ENCODE results near the gene THSD8.
A peak's percentile ranks its signal among the peaks of the same experiment; 100 is the strongest.

The THSD8 gene

GRCh38 chr19:12784394-12784870 is 17.4 kb upstream of the THSD8 start:
- H3K4me3 ChIP-seq (ENCODE audit: low read length) = no peak overlapping the region
- H3K4me1 ChIP-seq (ENCODE audit: insufficient read depth, low read length) = peaks cover 58% of the 10 kb centered on the region
- H3K27me3 ChIP-seq (ENCODE audit: insufficient read depth, low read length) = no peaks in the 10 kb centered on the region
- H2AFZ ChIP-seq (ENCODE audit: low read depth, low read length) = no peak overlapping the region
- H3K36me3 ChIP-seq (ENCODE audit: insufficient read depth, low read length) = no peaks in the 10 kb centered on the region
- no peaks in the 10 kb centered on the region for H3K9me3 ChIP-seq (ENCODE audit: low read length)

- Histone ChIP-seq H3K36me3 (ENCODE audit: insufficient read depth, low read length) (no peaks in the 10 kb centered on the region), H3K4me1 (ENCODE audit: insufficient read depth, low read length) (peaks cover 57% of the 10 kb centered on the region), H3K9me3 (ENCODE audit: low read length) (no peaks in the 10 kb centered on the region), H2AFZ (ENCODE audit: low read depth, low read length) (no peak overlapping the region), H3K4me3 (ENCODE audit: low read length) (no peak overlapping the region), H3K27me3 (ENCODE audit: insufficient read depth, low read length) (no peaks in the 10 kb centered on the region)
These were observed 16.9 kb upstream of the THSD8 start for GRCh38 chr19:12784871-12785430.

- Histone ChIP-seq H3K4me3 (ENCODE audit: low read length) (no peak overlapping the region), H3K27me3 (ENCODE audit: insufficient read depth, low read length) (no peaks in the 10 kb centered on the region), H3K9me3 (ENCODE audit: low read length) (no peaks in the 10 kb centered on the region), H3K4me1 (ENCODE audit: insufficient read depth, low read length) (peaks cover 62% of the 10 kb centered on the region), H2AFZ (ENCODE audit: low read depth, low read length) (no peak overlapping the region), H3K36me3 (ENCODE audit: insufficient read depth, low read length) (no peaks in the 10 kb centered on the region)
These were observed 16.3 kb upstream of the THSD8 start for GRCh38 chr19:12785431-12786031.

GRCh38 chr19:12786141-12786870 is 15.6 kb upstream of the THSD8 start:
- no peaks in the 10 kb centered on the region for H3K9me3 ChIP-seq (ENCODE audit: low read length)
- peaks cover 68% of the 10 kb centered on the region for H3K4me1 ChIP-seq (ENCODE audit: insufficient read depth, low read length)
- no peak overlapping the region for H2AFZ ChIP-seq (ENCODE audit: low read depth, low read length)
- H3K27me3 ChIP-seq (ENCODE audit: insufficient read depth, low read length) = no peaks in the 10 kb centered on the region
- no peak overlapping the region for H3K4me3 ChIP-seq (ENCODE audit: low read length)
- no peaks in the 10 kb centered on the region for H3K36me3 ChIP-seq (ENCODE audit: insufficient read depth, low read length)

- Histone ChIP-seq H3K4me1 (ENCODE audit: insufficient read depth, low read length) (peaks cover 68% of the 10 kb centered on the region), H2AFZ (ENCODE audit: low read depth, low read length) (no peak overlapping the region), H3K27me3 (ENCODE audit: insufficient read depth, low read length) (no peaks in the 10 kb centered on the region), H3K36me3 (ENCODE audit: insufficient read depth, low read length) (no peaks in the 10 kb centered on the region), H3K4me3 (ENCODE audit: low read length) (no peak overlapping the region), H3K9me3 (ENCODE audit: low read length) (no peaks in the 10 kb centered on the region)
These were observed 14.9 kb upstream of the THSD8 start for GRCh38 chr19:12786952-12787351.

- H3K27me3 ChIP-seq (ENCODE audit: insufficient read depth, low read length) = no peaks in the 10 kb centered on the region
- H3K9me3 ChIP-seq (ENCODE audit: low read length) = no peaks in the 10 kb centered on the region
- no peak overlapping the region for H3K4me3 ChIP-seq (ENCODE audit: low read length)
- no peak overlapping the region for H2AFZ ChIP-seq (ENCODE audit: low read depth, low read length)
- peaks cover 63% of the 10 kb centered on the region for H3K4me1 ChIP-seq (ENCODE audit: insufficient read depth, low read length)
- H3K36me3 ChIP-seq (ENCODE audit: insufficient read depth, low read length) = no peaks in the 10 kb centered on the region
These were observed 14.4 kb upstream of the THSD8 start for GRCh38 chr19:12787458-12787857.

GRCh38 chr19:12788042-12788681 is 13.7 kb upstream of the THSD8 start:
- Histone ChIP-seq H3K4me3 (ENCODE audit: low read length) (no peak overlapping the region), H3K9me3 (ENCODE audit: low read length) (no peaks in the 10 kb centered on the region), H3K36me3 (ENCODE audit: insufficient read depth, low read length) (no peaks in the 10 kb centered on the region), H3K27me3 (ENCODE audit: insufficient read depth, low read length) (no peaks in the 10 kb centered on the region), H2AFZ (ENCODE audit: low read depth, low read length) (no peak overlapping the region), H3K4me1 (ENCODE audit: insufficient read depth, low read length) (peaks cover 59% of the 10 kb centered on the region)

DNA sequence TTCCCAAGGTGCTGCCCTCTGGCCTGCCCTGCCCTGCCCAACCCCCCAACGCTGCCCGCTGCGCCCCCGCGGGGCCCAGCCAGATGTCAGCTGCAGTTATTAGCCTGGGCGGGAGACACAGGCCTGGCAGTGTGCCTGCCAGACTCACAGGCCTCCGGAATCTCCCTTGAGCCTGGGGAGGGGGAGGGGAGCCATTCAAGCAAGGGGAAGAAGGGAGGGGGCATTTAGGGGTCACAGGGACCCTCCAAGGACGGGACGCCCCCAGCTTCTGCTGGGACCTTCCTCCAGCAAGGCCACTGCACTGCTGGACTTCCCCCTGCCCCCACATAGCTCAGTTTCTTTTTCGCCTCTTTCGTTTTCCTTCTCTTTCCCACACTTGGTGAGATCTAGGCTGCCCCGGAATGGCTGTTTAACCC is 13.2 kb upstream of the THSD8 start:
- no peak overlapping the region for H2AFZ ChIP-seq (ENCODE audit: low read depth, low read length)
- no peaks in the 10 kb centered on the region for H3K36me3 ChIP-seq (ENCODE audit: insufficient read depth, low read length)
- H3K9me3 ChIP-seq (ENCODE audit: low read length) = no peaks in the 10 kb centered on the region
- peaks cover 56% of the 10 kb centered on the region for H3K4me1 ChIP-seq (ENCODE audit: insufficient read depth, low read length)
- H3K27me3 ChIP-seq (ENCODE audit: insufficient read depth, low read length) = no peaks in the 10 kb centered on the region
- H3K4me3 ChIP-seq (ENCODE audit: low read length) = peak overlapping the region; percentile 29

GRCh38 chr19:12789098-12789903 is 12.6 kb upstream of the THSD8 start:
- Histone ChIP-seq H2AFZ (ENCODE audit: low read depth, low read length) (no peak overlapping the region), H3K4me3 (ENCODE audit: low read length) (peak overlapping the region; percentile 29), H3K9me3 (ENCODE audit: low read length) (no peaks in the 10 kb centered on the region), H3K4me1 (ENCODE audit: insufficient read depth, low read length) (peaks cover 54% of the 10 kb centered on the region), H3K36me3 (ENCODE audit: insufficient read depth, low read length) (no peaks in the 10 kb centered on the region), H3K27me3 (ENCODE audit: insufficient read depth, low read length) (no peaks in the 10 kb centered on the region)

DNA sequence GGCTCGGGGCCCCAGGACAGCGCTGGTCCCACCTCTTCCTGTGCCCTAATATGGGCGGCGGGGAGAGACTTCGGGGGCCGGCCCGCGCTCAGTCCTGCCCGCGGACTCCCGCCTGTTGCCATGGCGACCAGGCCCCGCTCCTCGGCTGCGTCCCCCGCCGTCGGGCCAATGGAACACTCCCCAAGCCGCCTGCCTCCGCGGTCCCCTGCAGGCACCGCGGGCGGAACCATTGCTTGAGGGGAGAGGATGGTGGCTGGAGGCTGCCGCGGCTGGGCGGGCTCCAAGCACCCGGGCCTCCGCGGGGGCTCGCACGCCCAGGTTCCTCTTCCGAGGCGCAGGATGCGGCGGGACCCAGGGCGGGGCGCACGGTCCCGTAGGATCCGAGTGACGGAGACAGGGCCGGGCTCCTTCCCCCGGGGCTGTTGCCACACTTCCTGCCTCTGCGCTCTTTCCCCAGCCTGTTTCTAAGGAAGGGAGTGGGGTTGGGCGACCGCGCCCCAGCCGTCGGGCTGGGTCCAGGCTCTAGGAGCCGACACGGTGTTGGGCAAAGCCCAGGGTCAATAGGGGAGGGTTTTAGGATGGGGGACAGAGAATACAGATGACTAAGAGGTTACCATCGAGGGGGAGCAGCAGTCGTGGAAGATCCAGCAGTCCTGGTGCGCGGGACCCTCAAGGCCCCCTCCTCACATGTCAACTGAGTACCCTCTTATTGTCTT is 11.8 kb upstream of the THSD8 start:
- H3K27me3 ChIP-seq (ENCODE audit: insufficient read depth, low read length) = no peaks in the 10 kb centered on the region
- H2AFZ ChIP-seq (ENCODE audit: low read depth, low read length) = peak overlapping the region; percentile 44
- H3K4me1 ChIP-seq (ENCODE audit: insufficient read depth, low read length) = peaks cover 50% of the 10 kb centered on the region
- H3K4me3 ChIP-seq (ENCODE audit: low read length) = peak overlapping the region; percentile 44
- no peaks in the 10 kb centered on the region for H3K36me3 ChIP-seq (ENCODE audit: insufficient read depth, low read length)
- H3K9me3 ChIP-seq (ENCODE audit: low read length) = no peaks in the 10 kb centered on the region

GRCh38 chr19:12790628-12791344 is 11.1 kb upstream of the THSD8 start:
- Histone ChIP-seq H3K27me3 (ENCODE audit: insufficient read depth, low read length) (no peaks in the 10 kb centered on the region), H2AFZ (ENCODE audit: low read depth, low read length) (no peak overlapping the region), H3K4me3 (ENCODE audit: low read length) (peak overlapping the region; percentile 44), H3K36me3 (ENCODE audit: insufficient read depth, low read length) (no peaks in the 10 kb centered on the region), H3K9me3 (ENCODE audit: low read length) (no peaks in the 10 kb centered on the region), H3K4me1 (ENCODE audit: insufficient read depth, low read length) (peaks cover 43% of the 10 kb centered on the region)
